Spleen (tissue), 11 donors: ENCODE measurements around the gene PRH2. TPM values are rescaled to one million over a fixed set of nuclear protein-coding genes. Genes with fewer than 3 reads are reported as not detected.

Experiments
- DNase-seq: peaks from one replicate; pipeline ENCODE4 v3.0.0-alpha.2; 2020
- H3K27ac ChIP-seq, 8 donors: fragments of 200-600 bp; sonication (generic) in 7 of 8; 1 replicate in 4 of 8; 2 replicates in 4 of 8; pipeline versions ENCODE4 v1.5.0 to v1.8.0; 2016 to 2021; ENCODE audit warnings: inconsistent platforms in 4 of 8, mild to moderate bottlenecking in 4 of 8, moderate library complexity in 1 of 8
- H3K27me3 ChIP-seq, 7 donors: fragments of 200-600 bp; sonication (generic) in 6 of 7; replicated peaks in 1 of 7; 1 replicate in 4 of 7; 2 replicates in 3 of 7; pipeline versions ENCODE4 v1.5.0 to v1.8.0; 2016 to 2021; ENCODE audit warnings: inconsistent platforms in 3 of 7, mild to moderate bottlenecking in 1 of 7
- H3K36me3 ChIP-seq, 6 donors: fragments of 200-600 bp; sonication (generic) in 5 of 6; 1 replicate in 4 of 6; 2 replicates in 2 of 6; pipeline versions ENCODE4 v1.5.0 to v1.8.0; 2016 to 2021; ENCODE audit warnings: inconsistent platforms in 2 of 6
- H3K4me1 ChIP-seq, 6 donors: fragments of 200-600 bp; sonication (generic) in 5 of 6; 1 replicate in 3 of 6; 2 replicates in 3 of 6; pipeline versions ENCODE4 v1.5.0 to v1.8.0; 2016 to 2021; ENCODE audit warnings: inconsistent platforms in 3 of 6
- H3K4me3 ChIP-seq, 8 donors: fragments of 200-600 bp; sonication (generic) in 7 of 8; 1 replicate in 4 of 8; 2 replicates in 4 of 8; pipeline versions ENCODE4 v1.5.0 to v1.8.0; 2016 to 2021; ENCODE audit warnings: inconsistent platforms in 4 of 8, mild to moderate bottlenecking in 4 of 8, moderate library complexity in 2 of 8
- H3K9me3 ChIP-seq, 8 donors: fragments of 200-600 bp; sonication (generic) in 7 of 8; 1 replicate in 4 of 8; 2 replicates in 4 of 8; pipeline versions ENCODE4 v1.5.0 to v1.8.0; 2016 to 2021; ENCODE audit warnings: inconsistent platforms in 4 of 8
- POLR2A ChIP-seq, 3 donors: fragments of 450-650 bp; IDR thresholded peaks; one replicate each; pipeline ENCODE4 v1.5.1; 2017; ENCODE audit warnings: antibody characterized with exemption in 3 of 3, mild to moderate bottlenecking in 1 of 3
- POLR2AphosphoS5 ChIP-seq, 3 donors: sonication (generic); formaldehyde crosslinking; IDR thresholded peaks; one replicate each; pipeline ENCODE4 v1.5.1; 2017; ENCODE audit warnings: antibody characterized with exemption in 3 of 3
- WGBS, 5 donors: extraction: QIAGEN DNeasy Blood & Tissue Kit in 3 of 5; methylation state at CpG; one replicate each; pipeline versions ENCODE4 v1.1.5 to v1.1.7; 2013 to 2018; 5-methylcytosine and 5-hydroxymethylcytosine counted together
- intact Hi-C: fragments of 100-400 bp; cut with DNase I; formaldehyde crosslinking; loops from one replicate; pipeline ENCODE4 v1.15.0; 2023; ENCODE audit warnings: low total_unique reads
- polyA plus RNA-seq, 3 donors: library from polyadenylated mRNA; stranded (reverse); fragments of 200-250 nt; gene quantifications; one replicate each; pipeline ENCODE4 v1.2.1, GENCODE V29; 2013
- total RNA-seq, 7 donors: library from RNA; depleted of rRNA in 3 of 7; stranded (reverse); fragments of >200 nt in 3 of 7; fragmentation: NEBNext Ultra II Directional in 4 of 7; extraction: Animal tissue kit (Norgen Biotek cat#: 25700) in 4 of 7; gene quantifications; one replicate each; pipeline versions ENCODE4 v1.1.0 to v1.2.1, GENCODE V29; 2016 to 2021
- TF ChIP-seq, protein P1 (sequence below), 11 experiments: fragments of 200-600 bp in 7 of 11; fragments of 450-650 bp in 4 of 11; sonication (generic) in 4 of 11; IDR thresholded peaks in 8 of 11; conservative IDR thresholded peaks in 3 of 11; 1 replicate in 7 of 11; 2 replicates in 4 of 11; pipeline versions ENCODE4 v1.4.0 to v1.8.0; 2016 to 2021; ENCODE audit warnings: antibody characterized with exemption in 11 of 11, inconsistent platforms in 4 of 11, mild to moderate bottlenecking in 1 of 11
- donor health status: healthy with polysubstance abuse.
- donor health status: DM: no; HTN: no; CAD: no; lungs with moderate emphysema.
- donor health status: DM: no; HTN: no; CAD: no.
- donor health status: Bipolar disorder and iron deficiency.
- donor health status: healthy.
- donor health status: DM: no; HTN: no; CAD: no.
- donor health status: DM: yes; HTN: yes; CAD: no.

The PRH2 gene
- total and polyA plus RNA-seq, 10 donors = 0.14 to 0.32 TPM; not detected in 8

DNA sequence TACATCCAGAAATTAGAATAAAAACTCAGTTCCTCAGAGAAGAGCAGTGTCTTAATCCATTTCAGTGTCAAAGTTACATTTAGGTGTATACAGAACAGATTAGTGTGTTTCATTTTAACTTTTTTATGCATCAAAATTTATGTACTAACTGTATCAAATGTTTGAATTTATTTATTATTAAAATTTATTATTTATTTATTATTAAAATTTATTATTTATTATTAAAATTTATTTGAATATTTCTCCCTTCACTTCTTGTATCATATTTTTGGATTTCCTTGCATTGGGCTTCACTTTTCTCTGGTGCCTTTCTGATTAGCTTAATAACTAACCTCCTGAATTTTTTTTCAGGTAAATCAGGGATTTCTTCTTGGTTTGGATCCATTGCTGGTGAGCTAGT, 12.3 kb downstream of the PRH2 start:
- no peak overlapping the region for H3K27ac ChIP-seq

DNA sequence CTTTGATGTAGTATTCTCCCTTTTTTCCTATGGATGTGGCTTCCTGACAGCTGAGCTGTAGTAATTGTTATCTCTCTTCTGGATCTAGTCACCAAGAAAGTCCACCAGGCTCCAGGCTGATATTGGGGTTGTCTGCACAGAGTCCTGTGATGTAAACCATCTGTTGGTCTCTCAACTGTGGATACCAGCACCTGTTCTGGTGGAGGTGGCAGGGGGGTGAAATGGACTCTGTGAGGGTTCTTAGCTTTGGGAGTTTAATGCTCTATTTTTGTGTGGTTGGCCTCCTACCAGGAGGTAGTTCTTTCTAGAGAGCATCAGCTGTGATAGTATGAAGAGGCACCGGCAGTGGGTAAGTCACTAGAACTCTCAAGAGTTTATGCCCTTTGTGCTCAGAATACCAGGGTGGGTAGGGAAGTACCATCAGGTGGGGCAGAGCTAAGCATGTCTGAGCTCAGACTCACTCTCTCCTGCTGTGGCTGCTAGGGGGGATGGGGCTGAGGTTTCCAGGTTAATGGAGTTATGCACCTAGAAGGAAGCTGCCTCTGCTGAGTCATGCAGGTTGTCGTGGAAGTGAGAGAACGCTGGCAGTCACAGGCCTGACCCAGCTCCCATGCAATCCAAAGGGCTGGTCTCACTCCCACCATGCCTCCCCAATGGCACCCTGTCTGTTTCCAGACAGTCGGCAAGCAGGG, 13.0 kb downstream of the PRH2 start:
- intact Hi-C loops = no loop called here
- H3K4me1 ChIP-seq = no peaks in the 10 kb centered on the region
- DNase-seq = peak; percentile 60
- no peak overlapping the region for H3K4me3 ChIP-seq
- H3K9me3 ChIP-seq = peaks cover 0 to 8% (median 0%) of the 10 kb centered on the region in 8 donors
- 61 to 81% (median 78%) methylated on average over 4 of the region's 4 CpGs for WGBS, 5 donors
- H3K36me3 ChIP-seq = no peaks in the 10 kb centered on the region
- no peak overlapping the region for H3K27ac ChIP-seq
- TF ChIP-seq POLR2A (IDR thresholded peaks at IDR 0.05) (no peak), POLR2AphosphoS5 (IDR thresholded peaks at IDR 0.05) (no peak)
- TF ChIP-seq, protein P1, sequence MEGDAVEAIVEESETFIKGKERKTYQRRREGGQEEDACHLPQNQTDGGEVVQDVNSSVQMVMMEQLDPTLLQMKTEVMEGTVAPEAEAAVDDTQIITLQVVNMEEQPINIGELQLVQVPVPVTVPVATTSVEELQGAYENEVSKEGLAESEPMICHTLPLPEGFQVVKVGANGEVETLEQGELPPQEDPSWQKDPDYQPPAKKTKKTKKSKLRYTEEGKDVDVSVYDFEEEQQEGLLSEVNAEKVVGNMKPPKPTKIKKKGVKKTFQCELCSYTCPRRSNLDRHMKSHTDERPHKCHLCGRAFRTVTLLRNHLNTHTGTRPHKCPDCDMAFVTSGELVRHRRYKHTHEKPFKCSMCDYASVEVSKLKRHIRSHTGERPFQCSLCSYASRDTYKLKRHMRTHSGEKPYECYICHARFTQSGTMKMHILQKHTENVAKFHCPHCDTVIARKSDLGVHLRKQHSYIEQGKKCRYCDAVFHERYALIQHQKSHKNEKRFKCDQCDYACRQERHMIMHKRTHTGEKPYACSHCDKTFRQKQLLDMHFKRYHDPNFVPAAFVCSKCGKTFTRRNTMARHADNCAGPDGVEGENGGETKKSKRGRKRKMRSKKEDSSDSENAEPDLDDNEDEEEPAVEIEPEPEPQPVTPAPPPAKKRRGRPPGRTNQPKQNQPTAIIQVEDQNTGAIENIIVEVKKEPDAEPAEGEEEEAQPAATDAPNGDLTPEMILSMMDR (IDR thresholded peaks at IDR 0.05 in 8 of 11, conservative IDR thresholded peaks at IDR 0.05 in 3 of 11) = no peak
- no peaks in the 10 kb centered on the region for H3K27me3 ChIP-seq

More for the DNA sequence above, 12.3 kb downstream of the PRH2 start:
- Histone ChIP-seq H3K4me3 (no peak overlapping the region), H3K9me3 (peaks cover 0 to 1% (median 0%) of the 10 kb centered on the region in 8 donors), H3K4me1 (no peaks in the 10 kb centered on the region), H3K36me3 (no peaks in the 10 kb centered on the region), H3K27me3 (no peaks in the 10 kb centered on the region)
- intact Hi-C loops = no loop called here
- TF ChIP-seq, protein P1 (IDR thresholded peaks at IDR 0.05 in 8 of 11, conservative IDR thresholded peaks at IDR 0.05 in 3 of 11) = no peak
- TF ChIP-seq POLR2A (IDR thresholded peaks at IDR 0.05) (no peak), POLR2AphosphoS5 (IDR thresholded peaks at IDR 0.05) (no peak)
- DNase-seq = no peak

DNA sequence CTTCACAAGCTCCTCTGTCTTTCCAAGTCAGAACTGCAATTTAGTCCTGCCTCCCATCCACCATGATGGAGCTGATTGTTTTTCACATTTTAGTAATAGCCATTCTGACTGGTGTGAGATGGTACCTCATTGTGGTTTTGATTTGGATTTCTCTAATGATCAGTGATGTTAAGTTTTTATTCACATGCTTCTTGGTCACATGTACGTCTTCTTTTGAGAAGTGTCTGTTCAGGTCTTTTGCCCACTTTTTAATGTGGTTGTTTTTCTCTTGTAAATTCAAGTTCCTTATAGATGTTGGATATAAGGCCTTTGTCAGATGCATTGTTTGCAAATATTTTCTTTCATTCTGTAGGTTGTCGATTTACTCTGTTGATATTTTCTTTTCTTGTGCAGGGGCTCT, 14.1 kb downstream of the PRH2 start:
- DNase-seq = no peak
- intact Hi-C loops = no loop called here

DNA sequence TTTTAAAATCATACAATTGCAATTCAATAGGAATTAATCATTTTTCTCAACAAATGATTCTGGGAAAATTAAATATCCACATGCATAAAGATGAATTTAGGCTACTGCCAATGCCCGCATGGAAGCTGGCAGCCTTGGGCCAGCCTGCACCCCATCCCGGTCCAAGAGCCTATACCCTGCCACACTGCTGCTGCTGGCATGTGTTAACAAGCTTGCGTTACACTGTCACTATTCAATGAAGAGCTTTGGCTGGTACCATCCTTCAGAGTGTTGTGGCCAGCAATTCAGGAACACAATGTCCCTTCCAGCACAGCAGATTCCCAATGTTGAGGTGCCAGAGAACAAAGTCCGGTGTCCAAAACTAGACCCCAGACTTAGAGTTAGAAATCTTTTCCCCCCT, 23.6 kb downstream of the PRH2 start:
- no peaks in the 10 kb centered on the region for H3K4me1 ChIP-seq
- no peak overlapping the region for H3K27ac ChIP-seq
- intact Hi-C loops = no loop called here
- WGBS, 5 donors = 89 to 100% (median 97%) methylated on average over 4 of the region's 4 CpGs
- H3K9me3 ChIP-seq = peaks cover 0 to 38% (median 12%) of the 10 kb centered on the region in 8 donors
- H3K36me3 ChIP-seq = peaks cover 0 to 6% (median 3%) of the 10 kb centered on the region in 6 donors
- DNase-seq = no peak
- no peak for TF ChIP-seq POLR2A (IDR thresholded peaks at IDR 0.05)
- TF ChIP-seq, protein P1 (IDR thresholded peaks at IDR 0.05 in 8 of 11, conservative IDR thresholded peaks at IDR 0.05 in 3 of 11) = no peak
- TF ChIP-seq POLR2AphosphoS5 (IDR thresholded peaks at IDR 0.05) = no peak
- H3K4me3 ChIP-seq = no peak overlapping the region
- H3K27me3 ChIP-seq = no peaks in the 10 kb centered on the region

More for the DNA sequence above, 14.1 kb downstream of the PRH2 start:
- Histone ChIP-seq H3K9me3 (peaks cover 0 to 15% (median 2%) of the 10 kb centered on the region in 8 donors), H3K4me3 (no peak overlapping the region), H3K36me3 (no peaks in the 10 kb centered on the region), H3K27me3 (no peaks in the 10 kb centered on the region), H3K4me1 (no peaks in the 10 kb centered on the region), H3K27ac (no peak overlapping the region)
- WGBS, 5 donors = 92 to 100% (median 94%) methylated on average over 2 of the region's 2 CpGs
- TF ChIP-seq, protein P1 (IDR thresholded peaks at IDR 0.05 in 8 of 11, conservative IDR thresholded peaks at IDR 0.05 in 3 of 11) = no peak
- TF ChIP-seq POLR2A (IDR thresholded peaks at IDR 0.05) (no peak), POLR2AphosphoS5 (IDR thresholded peaks at IDR 0.05) (no peak)
